CD4-positive, alpha-beta T cell treated with Interferon alpha-2 for 1 hour (primary cell): ENCODE data around the gene RAB43.
"Not testable (repeated sequence)": the region's sequence is repeated elsewhere in the genome, so short reads cannot be mapped to it uniquely, and the experiment has no call there.

ENCODE experiments used
- DNase-seq, 2 donors: peaks; one replicate each; pipeline ENCODE4 v3.0.0-alpha.2; 2020 to 2022

Gene RAB43

GRCh38 chr3:129121792-129122411, at the start of gene RAB43:
Gene RAB43, minus strand, starts transcription at chr3:129121804. Its CDS starts 315 bp downstream, at chr3:129121489.
- DNase-seq, result peak; percentile 88 to 92

GRCh38 chr3:129166579-129167332, 45.2 kb upstream of the RAB43 start:
- no peak for DNase-seq

GRCh38 chr3:129165594-129165993, 44.0 kb upstream of the RAB43 start:
- DNase-seq, result not testable (repeated sequence)

- DNase-seq, result no peak
These were observed 42.9 kb upstream of the RAB43 start for GRCh38 chr3:129164500-129164899.

- peak in 1 of 2 donors; percentile 23 for DNase-seq
These were observed 41.4 kb upstream of the RAB43 start for GRCh38 chr3:129162729-129163579.

- DNase-seq, result peak in 1 of 2 donors; percentile 41
These were observed 40.3 kb upstream of the RAB43 start for GRCh38 chr3:129161860-129162271.

GRCh38 chr3:129160891-129161859, 39.6 kb upstream of the RAB43 start, which contains the start of gene ISY1:
Gene ISY1, minus strand, starts transcription at chr3:129161063. Its CDS starts 88 bp downstream, at chr3:129160975.
- DNase-seq, result peak; percentile 91 to 92

GRCh38 chr3:129144786-129145185, 23.2 kb upstream of the RAB43 start:
- DNase-seq, result no peak

- not testable (repeated sequence) for DNase-seq
These were observed 19.4 kb upstream of the RAB43 start for GRCh38 chr3:129141011-129141410.

GRCh38 chr3:129139911-129140310, 18.3 kb upstream of the RAB43 start:
- DNase-seq, result no peak

GRCh38 chr3:129136275-129136674, 14.7 kb upstream of the RAB43 start:
- not testable (repeated sequence) for DNase-seq

GRCh38 chr3:129132097-129132866, 10.7 kb upstream of the RAB43 start:
- DNase-seq, result no peak

- no peak for DNase-seq
These were observed 10.0 kb upstream of the RAB43 start for GRCh38 chr3:129131465-129132088.

GRCh38 chr3:129130291-129130813, 8.7 kb upstream of the RAB43 start:
- DNase-seq, result no peak

- no peak for DNase-seq
These were observed 7.0 kb upstream of the RAB43 start for GRCh38 chr3:129128357-129129155.

- DNase-seq, result no peak
These were observed 5.2 kb upstream of the RAB43 start for GRCh38 chr3:129126726-129127280.

- peak in 1 of 2 donors; percentile 40 for DNase-seq
These were observed 1.9 kb upstream of the RAB43 start for GRCh38 chr3:129123314-129124060.

- peak in 1 of 2 donors; percentile 25 for DNase-seq
These were observed 908 bp upstream of the RAB43 start for GRCh38 chr3:129122412-129123011.
